Chondrocyte (in vitro differentiated cells): Measurements from ENCODE around the gene SLU7. TPM values are rescaled to one million over a fixed set of nuclear protein-coding genes. Genes with fewer than 3 reads are reported as not detected.

Experiments used
- DNase-seq: peaks from one replicate; pipeline ENCODE4 v3.0.0; 2021; ENCODE audit warnings: mixed read lengths, low spot score
- H3K27ac Mint-ChIP-seq: one replicate; pipeline ENCODE4 v1.8.0; 2021; ENCODE audit warnings: mild to moderate bottlenecking, moderate library complexity, mixed read lengths; ENCODE audit not compliant: unreplicated experiment
- H3K27me3 Mint-ChIP-seq: 2 replicates; pipeline ENCODE4 v1.8.0; 2021; ENCODE audit warnings: low read depth, mixed read lengths
- H3K36me3 Mint-ChIP-seq: 2 replicates; pipeline ENCODE4 v1.8.0; 2021; ENCODE audit warnings: low read depth, mixed read lengths
- H3K4me1 Mint-ChIP-seq: 2 replicates; pipeline ENCODE4 v1.8.0; 2021; ENCODE audit warnings: low read depth, mild to moderate bottlenecking, mixed read lengths
- H3K4me3 Mint-ChIP-seq: one replicate; pipeline ENCODE4 v1.8.0; 2021; ENCODE audit warnings: mild to moderate bottlenecking, moderate library complexity, mixed read lengths; ENCODE audit not compliant: unreplicated experiment
- H3K9me3 Mint-ChIP-seq: 2 replicates; pipeline ENCODE4 v1.8.0; 2021; ENCODE audit warnings: low read depth, mixed read lengths
- long read RNA-seq: library from polyadenylated mRNA; stranded (forward); transcript quantifications from one replicate; pipeline ENCODE4 v2.0.0, GENCODE V29; 2021
- total RNA-seq: library from RNA; stranded (reverse); gene quantifications from 3 replicates; pipeline ENCODE4 v1.2.1, GENCODE V29; 2021
- TF ChIP-seq, protein P1 (sequence below): fragments of 200-600 bp; sonication (generic); IDR thresholded peaks from 2 replicates; pipeline ENCODE4 v1.5.0; 2021; ENCODE audit warnings: antibody characterized with exemption, mild to moderate bottlenecking, moderate library complexity

SLU7 gene
- total RNA-seq: 29.5 to 36.4 TPM (median 32.4 TPM) in 3 replicates
- long read RNA-seq, transcript SLU7-201 (16 exons, 3,793 nt): major isoform, 36 of 44 reads
- long read RNA-seq, partial matches to known transcripts: 6 of 44 reads
- long read RNA-seq, other reads (novel, unspliced or antisense): 1 of 44 reads

DNA sequence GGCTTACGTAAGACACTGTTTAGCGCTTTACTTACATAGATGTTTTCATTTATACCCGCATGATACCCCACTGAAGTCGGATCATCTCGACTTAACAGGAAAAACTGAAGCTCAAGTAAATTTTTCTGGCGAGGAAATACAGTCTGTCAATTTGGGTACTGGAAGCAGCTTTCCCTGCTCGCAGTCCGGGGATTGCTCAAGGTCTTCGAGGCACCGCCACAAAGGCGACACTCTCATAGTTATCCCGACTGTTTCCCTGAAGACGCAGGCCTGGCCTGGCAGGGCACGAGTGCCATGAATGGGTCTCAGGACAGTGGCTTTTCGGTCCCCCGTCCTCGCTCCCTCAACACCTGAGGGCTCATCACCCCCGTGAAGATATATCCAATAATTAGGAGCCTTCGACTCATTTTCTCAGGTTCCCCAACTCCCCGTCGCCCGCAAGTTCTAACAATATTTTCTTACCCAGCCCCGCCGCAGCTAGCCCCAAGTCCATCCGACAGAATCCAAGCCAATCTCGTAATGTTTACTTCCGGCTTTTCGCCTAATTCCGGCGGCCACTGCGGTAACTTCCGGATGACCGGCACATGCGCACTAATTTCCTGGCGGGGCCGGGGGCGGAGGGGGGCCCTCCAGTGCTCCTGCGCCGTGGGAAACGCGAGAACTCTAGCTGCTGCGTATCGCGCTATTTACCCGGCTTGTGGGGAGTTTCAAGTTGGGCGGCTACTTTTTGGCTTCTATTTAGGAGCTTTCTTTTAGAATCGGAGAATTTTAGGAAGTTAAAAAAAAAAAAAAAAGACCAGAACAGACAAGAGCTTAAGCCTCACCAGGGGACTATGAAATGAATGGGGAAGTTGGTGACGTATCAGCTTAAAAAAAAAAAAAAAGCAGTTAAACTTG lies at the start of gene SLU7:
Gene SLU7 (minus strand): TSS at position 521 of the 897 bp plus-strand sequence. CDS start 3,787 bp downstream, outside the sequence.
- no peaks in the 10 kb centered on the region for H3K9me3 Mint-ChIP-seq
- TF ChIP-seq, protein P1, sequence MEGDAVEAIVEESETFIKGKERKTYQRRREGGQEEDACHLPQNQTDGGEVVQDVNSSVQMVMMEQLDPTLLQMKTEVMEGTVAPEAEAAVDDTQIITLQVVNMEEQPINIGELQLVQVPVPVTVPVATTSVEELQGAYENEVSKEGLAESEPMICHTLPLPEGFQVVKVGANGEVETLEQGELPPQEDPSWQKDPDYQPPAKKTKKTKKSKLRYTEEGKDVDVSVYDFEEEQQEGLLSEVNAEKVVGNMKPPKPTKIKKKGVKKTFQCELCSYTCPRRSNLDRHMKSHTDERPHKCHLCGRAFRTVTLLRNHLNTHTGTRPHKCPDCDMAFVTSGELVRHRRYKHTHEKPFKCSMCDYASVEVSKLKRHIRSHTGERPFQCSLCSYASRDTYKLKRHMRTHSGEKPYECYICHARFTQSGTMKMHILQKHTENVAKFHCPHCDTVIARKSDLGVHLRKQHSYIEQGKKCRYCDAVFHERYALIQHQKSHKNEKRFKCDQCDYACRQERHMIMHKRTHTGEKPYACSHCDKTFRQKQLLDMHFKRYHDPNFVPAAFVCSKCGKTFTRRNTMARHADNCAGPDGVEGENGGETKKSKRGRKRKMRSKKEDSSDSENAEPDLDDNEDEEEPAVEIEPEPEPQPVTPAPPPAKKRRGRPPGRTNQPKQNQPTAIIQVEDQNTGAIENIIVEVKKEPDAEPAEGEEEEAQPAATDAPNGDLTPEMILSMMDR: no peak
- peak; percentile 97 for DNase-seq
- H3K27me3 Mint-ChIP-seq: no peaks in the 10 kb centered on the region
- peaks cover 2% of the 10 kb centered on the region for H3K36me3 Mint-ChIP-seq
- peaks cover 53% of the 10 kb centered on the region for H3K4me1 Mint-ChIP-seq
- H3K4me3 Mint-ChIP-seq: peak within 1 kb of the TSS; percentile 99
- peak within 1 kb of the TSS; percentile 100 for H3K27ac Mint-ChIP-seq

DNA sequence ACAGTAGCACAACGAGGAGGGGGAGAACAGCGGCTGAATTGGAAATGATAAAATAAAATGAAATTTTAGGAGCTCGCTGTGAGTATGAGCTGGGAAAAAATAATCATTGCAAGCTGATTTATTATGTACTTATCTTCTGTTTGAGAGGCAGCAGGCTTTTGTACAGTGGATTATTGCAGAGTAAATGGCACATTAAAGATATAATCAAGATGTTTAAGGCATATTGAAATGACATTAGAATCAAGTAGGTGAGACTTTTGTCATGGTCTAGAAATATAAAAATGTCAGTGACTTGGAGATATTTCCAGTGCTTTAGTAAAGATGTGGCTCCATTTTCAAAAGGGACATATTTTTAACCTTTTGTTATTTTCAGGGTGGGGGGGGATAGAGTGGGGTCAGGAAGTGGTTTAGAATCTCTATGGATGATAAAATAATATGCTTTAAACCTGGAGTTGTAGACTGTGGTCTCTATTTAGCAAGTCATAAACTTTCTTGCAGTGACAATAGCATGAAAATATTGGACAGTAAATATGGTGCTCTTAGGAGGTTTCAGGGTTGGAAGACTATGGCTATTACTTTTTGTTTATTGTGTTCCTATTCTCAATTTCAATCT lies 49.6 kb upstream of the SLU7 start:
- H3K27ac Mint-ChIP-seq: no peak overlapping the region
- H3K4me1 Mint-ChIP-seq: peaks cover 15% of the 10 kb centered on the region
- H3K9me3 Mint-ChIP-seq: no peaks in the 10 kb centered on the region
- no peak overlapping the region for H3K4me3 Mint-ChIP-seq
- DNase-seq: no peak
- TF ChIP-seq, protein P1: no peak
- no peaks in the 10 kb centered on the region for H3K27me3 Mint-ChIP-seq
- no peaks in the 10 kb centered on the region for H3K36me3 Mint-ChIP-seq

DNA sequence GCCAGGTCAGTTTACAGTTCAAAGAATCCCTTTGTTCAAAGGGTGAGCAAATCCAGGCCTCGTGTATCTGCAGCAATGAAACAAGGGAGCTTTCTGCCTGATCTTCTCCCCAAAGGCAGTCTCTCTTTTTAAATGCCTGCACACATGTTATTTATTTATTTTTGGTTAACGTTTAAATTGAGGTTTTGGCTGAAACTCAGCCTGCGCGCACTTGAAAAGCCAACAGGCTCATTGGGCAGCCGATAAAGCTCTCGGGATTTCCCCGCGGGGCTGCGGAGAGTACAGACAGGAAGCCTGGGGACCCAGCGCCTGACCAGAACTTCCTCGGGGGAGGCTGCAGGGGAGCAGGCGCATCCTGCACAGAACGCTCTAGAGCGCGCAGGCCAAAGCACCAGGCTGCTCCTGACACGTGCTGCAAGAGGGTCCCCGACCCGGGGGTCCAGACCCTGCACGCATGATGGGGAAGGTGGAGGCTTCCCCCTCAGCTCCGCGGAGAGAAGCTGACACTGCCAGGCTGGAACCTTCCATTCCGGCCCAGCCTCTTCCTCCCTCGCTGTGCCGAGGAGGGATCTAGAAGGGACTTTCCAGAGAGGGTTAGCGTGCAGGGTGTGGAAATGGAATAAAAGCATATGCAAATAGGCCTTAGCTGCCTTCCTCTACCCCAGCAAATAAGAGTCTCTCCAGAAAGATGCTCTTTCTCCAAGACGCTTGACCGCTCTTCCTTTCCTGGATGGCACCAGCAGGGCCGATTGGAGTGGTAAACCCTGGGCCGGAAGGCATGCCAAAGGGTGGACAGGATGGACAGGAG lies 48.9 kb upstream of the SLU7 start:
- Mint-ChIP-seq H3K4me1 (peaks cover 16% of the 10 kb centered on the region), H3K9me3 (no peaks in the 10 kb centered on the region), H3K27ac (no peak overlapping the region), H3K27me3 (no peaks in the 10 kb centered on the region), H3K36me3 (no peaks in the 10 kb centered on the region), H3K4me3 (peak overlapping the region; percentile 40)
- DNase-seq: no peak
- TF ChIP-seq, protein P1: no peak

DNA sequence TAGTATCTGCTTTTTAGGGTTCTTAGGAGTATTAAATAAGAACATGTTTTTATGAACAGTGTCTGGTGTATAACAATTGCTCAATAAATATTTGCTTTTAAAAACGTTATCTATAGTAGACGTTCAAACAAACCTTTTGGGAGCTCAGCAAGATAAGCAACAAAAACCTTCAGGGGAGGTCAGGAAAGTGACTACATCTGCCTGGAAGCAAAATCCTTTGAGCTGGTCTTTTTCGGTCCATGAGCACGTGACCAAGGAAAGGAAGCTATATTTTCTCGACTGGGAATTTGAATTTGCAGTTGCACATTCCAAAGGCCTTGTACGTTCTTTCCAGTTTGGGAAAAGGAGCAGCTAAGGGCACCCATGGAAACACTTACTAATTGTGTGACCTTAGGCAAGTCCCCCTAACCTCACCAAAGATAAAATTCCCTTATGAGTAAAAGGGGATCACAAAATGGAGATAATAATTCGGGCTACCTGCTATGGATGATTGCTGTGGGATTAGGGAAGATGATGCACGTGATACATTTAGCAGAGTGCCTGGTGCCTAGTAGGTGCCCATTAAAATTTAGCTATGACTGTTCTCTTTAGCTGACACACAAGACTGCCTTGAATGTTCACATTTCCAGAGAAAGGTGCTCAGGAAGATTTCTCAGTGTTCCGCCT lies 48.1 kb upstream of the SLU7 start:
- TF ChIP-seq, protein P1: no peak
- H3K4me3 Mint-ChIP-seq: no peak overlapping the region
- no peak for DNase-seq
- no peaks in the 10 kb centered on the region for H3K36me3 Mint-ChIP-seq
- H3K9me3 Mint-ChIP-seq: no peaks in the 10 kb centered on the region
- H3K27me3 Mint-ChIP-seq: no peaks in the 10 kb centered on the region
- H3K4me1 Mint-ChIP-seq: peaks cover 16% of the 10 kb centered on the region
- H3K27ac Mint-ChIP-seq: no peak overlapping the region
